WERI-Rb-1 (cell line): Measurements from ENCODE around the gene KIAA1217.

ENCODE experiments used
- DNase-seq: peaks from one replicate; pipeline ENCODE4 v3.0.0-alpha.2; 2020
- H3K27ac ChIP-seq: fragments of 250-450 bp; sonication (Bioruptor Pico); 2 replicates; pipeline ENCODE4 v1.5.1; 2020; ENCODE audit warnings: mild to moderate bottlenecking, moderate library complexity
- H3K27me3 ChIP-seq: fragments of 250-450 bp; sonication (Bioruptor Pico); 2 replicates; pipeline ENCODE4 v1.5.1; 2021; ENCODE audit warnings: mild to moderate bottlenecking, low read depth, moderate library complexity; ENCODE audit not compliant: insufficient read depth, severe bottlenecking
- H3K36me3 ChIP-seq: fragments of 250-450 bp; sonication (Bioruptor Pico); 2 replicates; pipeline ENCODE4 v1.5.1; 2020; ENCODE audit warnings: mild to moderate bottlenecking, moderate library complexity
- H3K4me3 ChIP-seq: 2 replicates; pipeline ENCODE4 v1.5.1; 2011; ENCODE audit warnings: low read depth, mild to moderate bottlenecking, control low read depth, low read length
- H3K9me3 ChIP-seq: fragments of 250-450 bp; sonication (Bioruptor Pico); 2 replicates; pipeline ENCODE4 v1.5.1; 2021; ENCODE audit warnings: mild to moderate bottlenecking, moderate library complexity; ENCODE audit not compliant: severe bottlenecking
- CTCF ChIP-seq: IDR thresholded peaks from 2 replicates; pipeline ENCODE4 v1.5.1; 2011; ENCODE audit warnings: low read depth, mild to moderate bottlenecking, control low read depth, inconsistent platforms, low read length

KIAA1217 gene

GRCh38 chr10:24208661-24209431 lies at the start of gene KIAA1217:
Gene KIAA1217 (plus strand): TSS chr10:24209138. CDS start chr10:24209194, 56 bp downstream.
- no peaks in the 10 kb centered on the region for H3K27me3 ChIP-seq
- no peak within 1 kb of the TSS for H3K27ac ChIP-seq
- no peaks in the 10 kb centered on the region for H3K9me3 ChIP-seq
- TF ChIP-seq CTCF, result no peak
- no peak for DNase-seq
- H3K4me3 ChIP-seq, result no peak within 1 kb of the TSS; the same call in 1 of the 2 replicates
- H3K36me3 ChIP-seq, result no peaks in the 10 kb centered on the region

GRCh38 chr10:24162206-24162985 lies 46.5 kb upstream of the KIAA1217 start:
- Histone ChIP-seq H3K9me3 (no peaks in the 10 kb centered on the region), H3K27me3 (no peaks in the 10 kb centered on the region), H3K27ac (no peak overlapping the region), H3K36me3 (no peaks in the 10 kb centered on the region), H3K4me3 (no peak overlapping the region)
- DNase-seq, result no peak
- TF ChIP-seq CTCF, result no peak

GRCh38 chr10:24163485-24163884 lies 45.5 kb upstream of the KIAA1217 start:
- Histone ChIP-seq H3K36me3 (no peaks in the 10 kb centered on the region), H3K27me3 (no peaks in the 10 kb centered on the region), H3K4me3 (no peak overlapping the region), H3K27ac (no peak overlapping the region), H3K9me3 (no peaks in the 10 kb centered on the region)
- no peak for TF ChIP-seq CTCF
- no peak for DNase-seq

- Histone ChIP-seq H3K4me3 (no peak overlapping the region), H3K36me3 (no peaks in the 10 kb centered on the region), H3K27ac (no peak overlapping the region), H3K27me3 (no peaks in the 10 kb centered on the region), H3K9me3 (no peaks in the 10 kb centered on the region)
- DNase-seq, result no peak
- no peak for TF ChIP-seq CTCF
Observed at GRCh38 chr10:24168258-24169170, 40.4 kb upstream of the KIAA1217 start.

- Histone ChIP-seq H3K9me3 (no peaks in the 10 kb centered on the region), H3K27me3 (no peaks in the 10 kb centered on the region), H3K4me3 (no peak overlapping the region), H3K36me3 (no peaks in the 10 kb centered on the region), H3K27ac (no peak overlapping the region)
- TF ChIP-seq CTCF, result no peak
- no peak for DNase-seq
Observed at GRCh38 chr10:24170199-24170598, 38.7 kb upstream of the KIAA1217 start.
